HG02571 (cell line): ENCODE results near the gene SPIRE2.
"Not testable (repeated sequence)": the region's sequence is repeated elsewhere in the genome, so short reads cannot be mapped to it uniquely, and the experiment has no call there.

Experiments used
- ATAC-seq: cut with Tn5 transposase; IDR thresholded peaks from one replicate; pipeline ENCODE4 v1.9.1; 2021; ENCODE audit warnings: mild to moderate bottlenecking, moderate library complexity; ENCODE audit not compliant: unreplicated experiment

Gene SPIRE2

DNA sequence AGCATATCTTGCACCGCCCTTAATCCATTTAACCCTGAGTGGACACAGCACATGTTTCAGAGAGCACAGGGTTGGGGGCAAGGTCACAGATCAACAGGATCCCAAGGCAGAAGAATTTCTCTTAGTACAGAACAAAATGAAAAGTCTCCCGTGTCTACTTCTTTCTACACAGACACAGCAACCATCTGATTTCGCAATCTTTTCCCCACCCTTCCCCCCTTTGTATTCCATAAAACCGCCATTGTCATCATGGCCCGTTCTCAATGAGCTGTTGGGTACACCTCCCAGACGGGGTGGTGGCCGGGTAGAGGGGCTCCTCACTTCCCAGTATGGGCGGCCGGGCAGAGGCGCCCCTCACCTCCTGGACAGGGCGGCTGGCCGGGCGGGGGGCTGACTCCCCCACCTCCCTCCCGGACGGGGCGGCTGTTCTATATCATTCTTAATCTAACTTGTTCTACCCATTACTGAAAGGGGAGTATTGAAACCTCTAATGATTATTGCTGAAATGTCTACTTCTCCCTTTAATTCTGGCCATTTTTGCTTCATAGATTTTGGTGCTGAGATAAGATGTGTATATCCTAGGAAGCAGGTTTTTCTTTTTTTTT lies 21.6 kb upstream of the SPIRE2 start:
- ATAC-seq, result not testable (repeated sequence)

DNA sequence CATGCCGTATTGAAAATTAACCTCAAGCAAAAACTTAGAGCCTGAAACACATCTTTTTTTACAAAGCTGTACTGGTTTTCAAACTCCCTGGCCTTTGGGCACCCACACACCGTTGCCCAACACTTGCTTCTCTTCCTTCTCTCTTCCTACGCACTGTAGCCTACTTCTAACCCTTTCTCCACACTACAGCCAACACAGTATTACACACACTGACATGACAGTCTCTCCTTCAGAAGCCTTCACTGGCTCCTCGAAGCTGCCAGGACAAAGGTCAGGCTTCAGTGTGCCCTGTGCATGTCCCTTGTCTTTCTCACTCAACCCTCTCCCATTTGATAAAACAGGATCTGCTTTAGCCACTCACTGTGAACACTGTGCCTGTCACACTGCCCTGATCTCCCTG lies 19.8 kb upstream of the SPIRE2 start:
- ATAC-seq, result no peak

DNA sequence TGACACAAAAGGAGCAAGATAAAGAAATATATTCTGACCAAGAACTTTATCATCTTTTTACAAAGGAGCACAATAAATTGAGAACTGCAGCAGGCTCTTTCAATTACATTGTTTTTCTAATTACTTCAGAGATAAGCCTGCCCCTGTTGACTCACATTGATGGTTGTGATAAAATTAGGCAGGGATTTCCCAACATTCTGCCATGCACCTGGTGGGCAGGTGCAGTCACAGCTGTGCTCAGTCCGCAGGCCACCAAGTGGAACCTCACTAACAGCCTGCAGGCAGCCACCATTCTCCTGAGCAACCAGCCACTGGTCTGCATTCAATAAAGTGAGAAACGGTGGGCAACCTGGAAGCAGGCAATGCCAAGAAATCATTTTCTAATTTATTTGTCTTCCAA lies 17.0 kb upstream of the SPIRE2 start:
- no peak for ATAC-seq

DNA sequence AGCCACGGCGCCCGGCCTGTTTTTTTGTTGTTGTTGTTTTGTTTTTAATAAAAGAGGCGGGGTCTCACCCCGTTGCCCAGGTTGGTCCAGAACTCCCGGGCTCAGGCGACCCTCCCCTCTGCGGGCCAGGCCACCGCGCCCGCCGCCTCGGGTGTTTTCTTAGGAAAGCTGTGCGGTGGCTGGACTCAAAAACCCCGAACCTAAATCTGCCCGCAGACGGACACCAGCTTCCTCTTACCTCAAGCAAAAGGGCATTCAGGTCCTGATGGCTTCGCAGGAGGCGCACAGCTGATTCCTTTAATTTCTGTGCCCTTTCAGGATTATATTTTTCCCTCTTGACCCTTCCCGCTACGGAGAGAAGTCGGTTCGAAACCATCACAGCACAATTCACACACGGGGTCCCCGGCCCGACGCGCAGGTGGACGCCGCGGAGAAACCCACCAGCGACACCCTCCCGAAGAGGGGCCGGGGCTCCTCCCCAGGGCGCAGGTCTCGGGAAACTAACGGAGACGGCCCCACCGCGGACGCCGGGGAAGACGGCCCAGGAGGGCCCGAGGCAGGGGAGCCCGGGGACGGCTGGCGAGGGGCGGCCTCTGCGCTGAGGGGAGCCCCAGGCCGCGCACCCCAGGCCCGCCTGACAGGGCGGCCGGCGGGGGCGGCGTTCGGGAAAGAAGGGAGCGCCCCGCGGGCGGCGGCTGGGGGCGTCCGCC lies 12.5 kb upstream of the SPIRE2 start:
- peak; percentile 26 for ATAC-seq

DNA sequence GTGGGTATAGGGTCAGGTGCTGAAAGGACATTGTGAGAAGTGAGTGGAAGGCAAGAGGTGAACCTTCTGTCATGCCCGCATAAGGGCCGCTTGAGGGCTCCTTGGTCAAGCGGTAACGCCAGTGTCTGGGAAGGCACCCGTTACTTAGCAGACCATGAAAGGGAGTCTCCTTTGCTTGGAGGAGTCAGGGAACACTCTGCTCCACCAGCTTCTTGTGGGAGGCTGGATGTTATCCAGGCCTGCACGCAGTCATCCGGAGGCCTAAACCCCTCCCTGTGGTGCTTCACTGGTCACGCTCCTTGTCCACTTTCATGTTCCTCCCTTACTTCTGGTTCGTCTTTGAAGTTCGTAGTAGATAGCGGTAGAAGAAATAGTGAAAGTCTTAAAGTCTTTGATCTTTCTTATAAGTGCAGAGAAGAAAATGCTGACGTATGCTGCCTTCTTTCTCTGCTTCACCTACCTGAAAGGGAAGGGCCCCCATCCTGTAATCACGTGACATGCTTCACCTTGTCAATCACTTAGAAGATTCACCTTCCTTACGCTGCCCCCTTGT lies 9.3 kb upstream of the SPIRE2 start:
- ATAC-seq, result not testable (repeated sequence)

DNA sequence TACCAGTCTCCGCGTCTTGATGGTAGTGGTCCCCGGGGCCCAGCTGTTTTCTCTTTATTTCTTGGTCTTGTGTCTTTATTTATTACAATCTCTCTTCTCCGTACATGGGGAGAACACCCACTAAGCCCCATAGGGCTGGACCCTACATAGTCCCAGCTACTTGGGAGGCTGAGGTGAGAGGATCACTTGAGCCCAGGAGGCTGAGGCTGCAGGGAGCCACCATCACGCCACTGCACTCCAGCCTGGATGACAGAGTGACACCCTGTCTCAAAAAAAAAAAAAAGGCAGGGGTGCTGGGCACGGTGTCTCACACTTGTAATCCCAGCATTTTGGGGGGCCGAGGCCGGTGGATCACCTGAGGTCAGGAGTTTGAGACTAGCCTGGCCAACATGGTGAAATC lies 8.8 kb upstream of the SPIRE2 start:
- ATAC-seq, result not testable (repeated sequence)

DNA sequence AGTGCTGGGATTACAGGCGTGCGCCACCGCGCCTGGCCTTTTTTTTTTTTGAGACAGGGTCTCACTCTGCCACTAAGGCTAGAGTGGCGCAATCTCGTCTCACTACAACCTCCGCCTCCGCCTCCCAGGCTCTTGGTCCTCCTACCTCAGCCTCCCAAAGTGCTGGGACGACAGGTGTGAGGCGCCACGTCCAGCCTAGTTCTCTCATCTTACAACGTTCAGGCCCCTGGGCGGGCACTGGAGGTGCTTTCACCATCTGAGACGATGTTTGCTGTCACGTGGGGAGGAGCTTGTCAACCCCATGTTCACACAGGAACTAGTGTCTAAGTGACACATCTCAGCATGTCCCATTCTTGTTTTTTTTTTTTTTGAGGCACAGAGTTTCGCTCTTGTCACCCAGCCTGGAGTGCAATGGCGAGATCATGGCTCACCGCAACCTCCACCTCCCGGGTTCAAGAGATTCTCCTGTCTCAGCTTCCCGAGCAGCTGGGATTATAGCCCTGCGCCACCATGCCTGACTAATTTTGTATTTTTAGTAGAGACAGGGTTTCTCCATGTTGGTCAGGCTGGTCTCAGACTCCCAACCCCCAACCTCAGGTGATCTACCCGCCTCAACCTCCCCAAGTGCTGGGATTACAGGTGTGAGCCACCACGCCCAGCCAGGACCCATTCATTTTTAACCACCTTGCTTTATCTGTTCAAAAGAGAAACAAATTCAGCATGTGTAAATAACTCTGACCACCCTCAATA lies 6.7 kb upstream of the SPIRE2 start:
- ATAC-seq, result no peak

DNA sequence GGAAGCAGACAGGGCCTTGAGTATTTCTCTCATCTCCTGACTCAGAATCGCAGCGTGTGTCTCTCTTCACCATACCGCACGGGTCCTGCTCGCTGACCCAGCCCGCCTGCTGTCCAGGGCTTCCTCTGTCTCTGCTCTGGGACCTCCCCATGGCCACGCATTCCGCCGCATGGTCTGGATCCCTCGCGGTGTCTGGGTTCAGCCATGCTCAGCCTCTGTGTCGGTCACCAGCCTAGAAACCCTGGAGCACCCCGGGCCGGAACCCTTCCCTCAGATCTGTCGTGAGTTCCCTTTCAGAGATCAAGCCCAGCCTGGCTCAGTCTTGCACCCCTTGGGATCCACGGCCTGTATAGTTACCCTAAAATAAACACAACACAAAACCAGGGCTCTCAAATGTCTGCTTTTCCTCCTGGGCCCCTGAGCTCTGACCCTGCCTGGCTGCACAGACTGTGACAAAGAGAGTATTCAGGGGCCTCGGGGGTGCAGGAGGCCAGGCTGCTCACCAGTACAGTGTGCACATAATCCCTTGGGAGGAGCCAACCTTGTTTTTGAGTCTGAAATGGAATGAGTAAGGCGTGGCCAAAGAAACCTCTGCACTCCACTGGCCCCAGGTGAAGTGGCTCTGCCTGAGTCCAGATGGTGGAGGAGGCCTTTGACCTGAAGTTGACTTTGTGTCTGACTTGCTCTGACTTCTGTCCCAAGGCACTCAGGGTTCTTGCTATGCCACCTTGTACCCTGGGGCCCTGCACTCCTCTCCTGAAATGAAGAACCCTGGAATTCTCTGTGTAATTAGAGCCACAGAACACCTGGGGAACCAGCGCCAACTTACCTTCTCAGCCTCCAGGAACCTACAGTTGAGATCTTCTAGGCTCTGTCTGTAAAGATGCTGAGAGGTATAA lies 5.8 kb upstream of the SPIRE2 start:
- ATAC-seq, result no peak

DNA sequence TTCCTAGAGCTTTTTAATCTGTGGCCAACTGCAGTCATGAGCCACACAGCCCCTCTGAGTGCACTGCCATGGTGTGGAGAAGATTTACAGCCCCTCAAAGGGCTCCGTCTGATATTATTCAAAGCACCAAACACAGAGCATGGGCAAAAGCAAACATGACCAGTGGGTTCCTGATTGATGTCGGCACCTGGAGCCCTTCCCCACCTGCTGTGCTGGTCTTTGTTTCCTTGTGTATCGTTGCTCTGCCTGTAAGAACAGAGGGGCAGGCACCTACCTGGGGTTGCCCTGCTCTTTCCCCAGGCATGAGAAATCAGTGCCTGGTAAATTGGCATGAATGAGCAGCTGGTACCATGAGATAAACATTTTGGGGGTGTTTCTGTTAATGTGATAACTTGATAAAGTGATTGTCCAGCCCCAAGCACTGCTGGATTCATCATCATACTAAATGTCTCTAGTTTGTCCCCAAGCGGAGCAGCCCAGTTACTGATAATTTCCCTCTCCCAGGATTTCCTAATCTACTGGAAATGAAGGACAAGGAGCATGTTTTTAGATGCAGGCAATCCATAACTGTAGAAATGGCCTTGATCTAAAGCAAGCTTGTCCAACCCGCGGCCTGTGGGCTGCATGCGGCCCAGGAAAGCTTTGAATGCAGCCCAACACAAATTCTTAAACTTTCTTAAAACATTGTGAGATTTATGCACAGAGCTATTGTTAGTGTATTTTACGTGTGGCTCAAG lies 5.0 kb upstream of the SPIRE2 start:
- no peak for ATAC-seq

DNA sequence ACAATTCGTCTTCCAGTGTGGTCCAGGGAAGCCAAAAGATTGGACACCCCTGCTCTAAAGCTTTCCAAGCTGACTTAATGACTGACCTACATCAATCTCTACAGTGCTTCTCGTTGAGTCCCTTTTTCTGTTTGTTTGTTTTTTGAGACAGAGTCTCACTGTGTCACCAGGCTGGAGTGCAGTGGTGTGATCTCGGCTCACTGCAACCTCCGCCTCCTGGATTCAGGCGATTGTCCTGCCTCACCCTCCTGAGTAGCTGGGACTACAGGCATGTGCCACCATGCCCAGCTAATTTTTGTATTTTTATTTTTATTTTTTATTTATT lies 4.5 kb upstream of the SPIRE2 start:
- not testable (repeated sequence) for ATAC-seq

DNA sequence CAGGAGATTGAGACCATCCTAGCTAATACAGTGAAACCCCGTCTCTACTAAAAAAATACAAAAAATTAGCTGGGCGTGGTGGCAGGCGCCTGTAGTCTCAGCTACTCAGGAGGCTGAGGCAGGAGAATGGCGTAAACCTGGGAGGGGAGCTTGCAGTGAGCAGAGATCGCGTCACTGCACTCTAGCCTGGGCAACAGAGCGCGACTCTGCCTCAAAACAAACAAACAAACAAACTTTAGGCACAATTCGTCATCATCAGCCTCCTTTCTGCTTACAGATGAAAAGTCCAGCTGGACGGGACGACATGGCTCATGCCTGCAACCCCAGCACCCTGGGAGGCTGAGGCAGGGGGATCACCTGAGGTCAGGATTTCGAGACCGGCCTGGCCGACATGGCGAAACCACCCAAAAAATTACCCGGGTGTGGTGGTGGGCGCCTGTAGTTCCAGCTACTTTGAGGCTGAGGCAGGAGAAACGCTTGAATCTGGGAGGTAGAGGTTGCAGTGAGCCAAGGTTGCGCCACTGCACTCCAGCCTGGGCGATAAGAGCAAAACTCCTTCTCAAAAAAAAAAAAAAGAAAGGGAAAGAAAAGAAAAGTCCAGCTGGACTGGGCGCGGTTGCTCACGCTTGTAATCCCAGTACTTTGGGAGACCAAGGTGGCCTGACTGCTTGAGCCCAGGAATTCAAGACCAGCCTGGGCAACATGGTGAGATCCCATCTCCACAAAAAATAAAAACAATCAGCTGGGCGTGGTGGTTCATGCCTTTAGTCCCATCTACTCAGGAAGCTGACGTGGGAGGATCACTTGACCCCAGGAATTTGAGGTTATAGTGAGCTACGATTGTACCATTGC lies 1.5 kb upstream of the SPIRE2 start:
- no peak for ATAC-seq

DNA sequence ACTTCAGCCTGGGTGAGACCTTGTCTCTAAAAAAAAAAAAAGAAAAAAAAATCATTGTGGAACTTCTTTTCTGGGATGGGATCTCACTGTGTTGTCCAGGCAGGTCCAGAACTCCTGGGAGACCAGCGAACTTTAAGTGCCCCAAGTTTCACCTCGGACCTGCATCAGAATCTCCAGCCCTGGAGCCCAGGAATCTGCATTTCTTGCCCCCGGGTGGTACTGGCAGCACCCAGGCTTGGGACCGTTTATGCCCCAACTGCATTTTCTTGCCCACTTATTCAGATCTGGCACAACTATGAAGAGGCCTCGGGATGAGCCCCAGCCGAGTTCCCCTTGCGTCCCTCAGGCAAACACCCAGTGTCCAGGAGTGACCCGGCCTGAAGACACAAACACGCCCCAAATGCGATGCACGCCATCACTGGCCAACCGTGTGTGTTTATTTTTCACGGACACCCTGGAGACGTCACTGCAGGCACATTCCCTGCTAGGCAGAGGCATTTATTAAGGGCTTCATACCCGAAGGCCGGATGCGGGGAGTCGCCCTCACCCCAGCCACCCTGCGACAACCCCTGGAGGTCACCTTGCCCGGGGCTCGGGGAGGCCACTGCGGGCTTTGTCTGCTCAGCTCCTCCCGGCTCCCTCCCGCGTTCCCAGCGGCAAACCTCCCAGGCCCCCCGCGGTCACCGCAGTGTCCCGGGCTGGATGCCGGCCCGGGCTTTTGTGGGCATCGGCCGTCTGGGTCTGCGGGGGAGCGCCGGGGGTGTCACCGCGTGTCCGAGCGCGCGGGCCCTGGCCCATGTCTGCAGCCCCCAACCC lies 684 bp upstream of the SPIRE2 start:
- ATAC-seq, result no peak

DNA sequence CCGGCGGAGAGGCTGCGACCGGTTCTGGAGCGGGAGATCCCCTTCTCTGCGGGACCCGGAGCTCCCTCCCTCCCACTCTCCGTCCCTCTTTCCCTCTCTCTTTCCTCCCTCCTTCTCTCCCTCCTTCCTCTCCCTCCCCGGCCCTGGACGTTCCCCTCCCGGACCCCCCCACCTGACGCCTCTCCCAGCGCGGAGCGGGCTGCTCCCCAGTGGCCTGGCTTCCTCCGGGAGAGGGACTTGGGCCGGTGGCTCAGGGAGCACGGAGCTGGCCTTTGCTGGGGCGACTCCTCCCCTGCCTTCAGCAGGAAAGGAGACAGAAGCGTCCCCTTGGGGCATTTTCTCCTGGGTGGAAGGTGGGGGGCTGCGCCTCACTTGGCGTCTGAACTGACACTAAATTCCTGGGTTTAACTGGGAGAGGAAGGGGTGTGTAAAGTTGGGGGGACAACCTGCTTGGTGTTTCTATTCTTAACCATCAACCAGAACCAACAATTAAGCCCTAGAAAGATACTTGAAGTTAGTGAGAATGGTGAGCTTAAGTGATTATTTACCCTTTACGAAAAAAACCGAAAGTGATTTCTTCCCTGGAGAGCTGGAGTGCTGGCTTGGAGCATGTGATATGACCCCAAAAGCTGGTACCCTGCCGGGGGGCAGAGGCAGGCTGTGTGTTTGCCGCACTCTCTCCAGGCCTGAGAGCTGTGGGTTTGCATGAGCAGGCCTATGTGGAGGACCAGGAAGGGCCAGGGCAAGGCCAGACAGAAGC lies 775 bp downstream of the SPIRE2 start:
- ATAC-seq, result no peak

DNA sequence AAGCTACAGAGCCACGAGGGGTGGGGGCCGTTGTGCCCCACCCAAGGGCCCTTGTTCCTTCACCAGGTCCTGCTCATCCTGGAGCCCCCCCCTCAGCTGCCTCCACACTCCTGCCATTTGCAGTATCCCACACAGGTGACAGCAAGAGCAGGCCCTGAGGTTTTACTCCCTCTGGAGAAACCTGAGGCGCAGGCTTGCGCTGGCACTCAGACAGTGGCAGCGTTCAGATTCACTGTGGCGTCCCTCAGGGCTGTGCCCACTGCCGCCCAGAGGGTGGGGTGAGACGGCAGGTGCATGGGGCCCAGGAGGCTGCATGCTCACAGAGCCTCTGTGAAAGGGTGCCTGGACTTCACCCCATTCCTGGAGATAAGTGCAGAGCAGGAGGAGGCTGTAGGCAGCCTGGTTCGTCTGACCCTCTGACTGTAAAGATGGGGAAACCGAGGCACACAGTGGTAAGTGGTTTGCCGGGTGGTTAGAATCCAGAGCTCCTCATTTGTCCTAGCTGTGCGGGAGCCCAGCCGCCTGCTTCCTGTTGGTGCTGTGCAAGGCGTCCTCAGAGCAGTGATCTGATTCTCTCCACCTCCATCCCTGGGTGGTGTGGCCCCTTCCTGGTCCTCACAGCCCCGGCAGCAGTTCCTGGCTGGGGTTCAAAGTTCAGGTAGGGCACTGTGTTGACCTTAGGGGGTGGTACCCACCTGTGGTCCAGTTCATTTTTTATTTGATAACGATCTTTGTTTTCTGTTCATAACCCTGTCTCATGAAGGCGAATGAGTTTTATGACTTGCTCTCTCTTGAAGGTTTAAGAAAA lies 1.6 kb downstream of the SPIRE2 start:
- ATAC-seq, result no peak

DNA sequence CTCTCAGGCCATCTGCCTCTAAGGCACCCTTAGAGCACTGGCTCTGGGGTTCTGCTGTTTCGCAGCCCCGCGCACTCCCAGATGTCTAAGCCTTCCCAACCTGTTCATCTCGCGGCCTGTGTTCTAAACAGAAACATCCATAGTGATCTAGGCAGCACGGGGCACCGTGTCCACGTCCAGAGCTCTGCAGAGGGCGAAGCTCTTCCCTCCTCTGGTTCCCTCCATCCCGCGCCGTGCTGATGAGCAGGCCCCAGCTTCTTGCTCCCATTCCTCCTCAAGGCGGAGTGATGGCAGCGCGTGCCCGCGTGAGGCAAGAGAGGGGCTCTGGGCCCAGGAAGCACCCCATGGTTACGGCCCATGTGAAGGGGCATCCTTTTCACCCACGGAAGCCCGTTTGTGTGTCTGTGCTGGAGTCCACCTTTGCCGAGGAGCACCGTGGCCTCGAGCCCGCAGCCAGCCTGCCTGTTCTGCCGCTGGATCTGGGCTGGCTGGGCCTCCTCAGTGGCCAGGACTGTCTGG lies 3.6 kb downstream of the SPIRE2 start:
- ATAC-seq, result no peak

DNA sequence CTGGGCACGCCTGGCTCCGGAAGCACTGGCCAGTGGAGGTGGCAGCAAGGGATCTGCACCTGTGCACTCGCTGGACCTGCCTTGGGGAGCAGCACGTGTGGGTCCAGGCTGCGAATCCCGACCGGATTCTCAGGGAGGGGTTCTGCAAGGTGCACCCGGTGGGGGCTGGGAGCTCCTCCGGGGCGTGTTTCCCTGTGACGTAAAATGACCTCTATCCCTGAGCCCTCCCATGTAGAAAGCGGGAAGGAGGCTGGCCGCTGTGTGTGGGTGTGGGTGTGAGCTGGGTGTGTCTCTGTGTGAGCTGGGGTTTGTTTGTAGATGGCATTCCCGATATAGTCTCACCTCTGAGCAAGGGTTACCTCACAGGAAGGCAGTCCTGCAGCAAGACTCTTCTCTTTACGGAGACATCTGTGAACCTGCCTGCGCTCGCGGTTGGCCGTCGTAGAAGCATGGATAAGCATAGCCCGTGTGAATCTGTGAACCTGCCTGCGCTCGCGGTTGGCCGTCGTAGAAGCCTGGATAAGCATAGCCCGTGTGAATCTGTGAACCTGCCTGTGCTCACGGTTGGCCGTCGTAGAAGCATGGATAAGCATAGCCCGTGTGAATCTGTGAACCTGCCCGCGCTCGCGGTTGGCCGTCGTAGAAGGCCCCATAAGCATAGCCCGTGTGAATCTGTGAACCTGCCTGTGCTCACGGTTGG lies 5.5 kb downstream of the SPIRE2 start:
- not testable (repeated sequence) for ATAC-seq
